HEK293 (cell line): ENCODE data around the gene GRID2.

ENCODE experiments used
- BCL6B ChIP-seq: fragments of 450-650 bp; formaldehyde crosslinking; IDR thresholded peaks from 2 replicates; pipeline ENCODE4 v1.5.1; 2017; ENCODE audit warnings: missing biosample characterization, missing genetic modification characterization
- KLF10 ChIP-seq: fragments of 450-650 bp; IDR thresholded peaks from 2 replicates; pipeline ENCODE4 v1.5.1; 2018; ENCODE audit warnings: missing biosample characterization, mild to moderate bottlenecking, missing genetic modification characterization
- KLF8 ChIP-seq: fragments of 450-650 bp; formaldehyde crosslinking; IDR thresholded peaks from 2 replicates; pipeline ENCODE4 v1.5.1; 2016; ENCODE audit warnings: missing biosample characterization, missing genetic modification characterization
- ZBTB20 ChIP-seq: fragments of 450-650 bp; formaldehyde crosslinking; IDR thresholded peaks from 2 replicates; pipeline ENCODE4 v1.5.1; 2016; ENCODE audit warnings: missing biosample characterization, missing genetic modification characterization
- ZFP41 ChIP-seq: fragments of 450-650 bp; formaldehyde crosslinking; IDR thresholded peaks from 2 replicates; pipeline ENCODE4 v1.5.1; 2016; ENCODE audit warnings: missing biosample characterization, missing genetic modification characterization, borderline replicate concordance
- ZNF211 ChIP-seq: fragments of 450-650 bp; formaldehyde crosslinking; IDR thresholded peaks from 2 replicates; pipeline ENCODE4 v1.5.1; 2016; ENCODE audit warnings: low read depth, missing biosample characterization, missing genetic modification characterization
- ZSCAN16 ChIP-seq: fragments of 450-650 bp; formaldehyde crosslinking; IDR thresholded peaks from 2 replicates; pipeline ENCODE4 v1.5.1; 2016; ENCODE audit warnings: missing biosample characterization, missing genetic modification characterization
- TF ChIP-seq, protein P1 (sequence below): fragments of 450-650 bp; formaldehyde crosslinking; IDR thresholded peaks from 2 replicates; pipeline ENCODE4 v1.5.1; 2016; ENCODE audit warnings: missing biosample characterization, missing genetic modification characterization
- TF ChIP-seq, protein P2 (sequence below): fragments of 450-650 bp; formaldehyde crosslinking; IDR thresholded peaks from 2 replicates; pipeline ENCODE4 v1.5.1; 2016; ENCODE audit warnings: missing biosample characterization, missing genetic modification characterization

DNA sequence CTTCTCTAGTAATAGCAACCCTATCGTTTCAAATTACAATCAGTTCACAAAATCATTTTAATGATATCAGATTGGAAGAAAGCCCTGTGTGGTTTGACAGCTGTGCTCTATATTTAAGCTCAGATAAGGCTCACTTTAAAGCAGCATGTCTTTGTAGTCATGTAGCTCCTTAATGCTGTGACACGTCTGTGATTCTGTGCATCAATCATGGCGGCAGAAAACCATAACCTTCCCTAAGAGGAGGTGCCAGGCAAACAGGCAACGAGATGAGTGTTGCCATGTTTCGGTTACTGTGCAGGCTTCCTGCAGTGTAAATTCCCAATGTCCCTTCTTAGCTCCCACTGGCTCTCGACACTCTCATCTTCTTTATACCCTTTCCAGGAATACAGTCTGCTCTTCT is 212.7 kb downstream of the GRID2 start:
- TF ChIP-seq ZBTB20 (tag by site-specific recombination), result no peak
- TF ChIP-seq ZSCAN16, result no peak
- TF ChIP-seq, protein P1, sequence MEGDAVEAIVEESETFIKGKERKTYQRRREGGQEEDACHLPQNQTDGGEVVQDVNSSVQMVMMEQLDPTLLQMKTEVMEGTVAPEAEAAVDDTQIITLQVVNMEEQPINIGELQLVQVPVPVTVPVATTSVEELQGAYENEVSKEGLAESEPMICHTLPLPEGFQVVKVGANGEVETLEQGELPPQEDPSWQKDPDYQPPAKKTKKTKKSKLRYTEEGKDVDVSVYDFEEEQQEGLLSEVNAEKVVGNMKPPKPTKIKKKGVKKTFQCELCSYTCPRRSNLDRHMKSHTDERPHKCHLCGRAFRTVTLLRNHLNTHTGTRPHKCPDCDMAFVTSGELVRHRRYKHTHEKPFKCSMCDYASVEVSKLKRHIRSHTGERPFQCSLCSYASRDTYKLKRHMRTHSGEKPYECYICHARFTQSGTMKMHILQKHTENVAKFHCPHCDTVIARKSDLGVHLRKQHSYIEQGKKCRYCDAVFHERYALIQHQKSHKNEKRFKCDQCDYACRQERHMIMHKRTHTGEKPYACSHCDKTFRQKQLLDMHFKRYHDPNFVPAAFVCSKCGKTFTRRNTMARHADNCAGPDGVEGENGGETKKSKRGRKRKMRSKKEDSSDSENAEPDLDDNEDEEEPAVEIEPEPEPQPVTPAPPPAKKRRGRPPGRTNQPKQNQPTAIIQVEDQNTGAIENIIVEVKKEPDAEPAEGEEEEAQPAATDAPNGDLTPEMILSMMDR (tag by site-specific recombination), result no peak
- no peak for TF ChIP-seq ZFP41
- TF ChIP-seq, protein P2, sequence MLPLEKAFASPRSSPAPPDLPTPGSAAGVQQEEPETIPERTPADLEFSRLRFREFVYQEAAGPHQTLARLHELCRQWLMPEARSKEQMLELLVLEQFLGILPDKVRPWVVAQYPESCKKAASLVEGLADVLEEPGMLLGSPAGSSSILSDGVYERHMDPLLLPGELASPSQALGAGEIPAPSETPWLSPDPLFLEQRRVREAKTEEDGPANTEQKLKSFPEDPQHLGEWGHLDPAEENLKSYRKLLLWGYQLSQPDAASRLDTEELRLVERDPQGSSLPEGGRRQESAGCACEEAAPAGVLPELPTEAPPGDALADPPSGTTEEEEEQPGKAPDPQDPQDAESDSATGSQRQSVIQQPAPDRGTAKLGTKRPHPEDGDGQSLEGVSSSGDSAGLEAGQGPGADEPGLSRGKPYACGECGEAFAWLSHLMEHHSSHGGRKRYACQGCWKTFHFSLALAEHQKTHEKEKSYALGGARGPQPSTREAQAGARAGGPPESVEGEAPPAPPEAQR, result no peak
- TF ChIP-seq BCL6B (tag by site-specific recombination), result no peak
- no peak for TF ChIP-seq KLF10 (tag by site-specific recombination)
- TF ChIP-seq ZNF211 (tag by site-specific recombination), result no peak
- TF ChIP-seq KLF8 (tag by site-specific recombination), result no peak
